ENCODE measurements around the gene SLC23A2.

Gene SLC23A2

DNA sequence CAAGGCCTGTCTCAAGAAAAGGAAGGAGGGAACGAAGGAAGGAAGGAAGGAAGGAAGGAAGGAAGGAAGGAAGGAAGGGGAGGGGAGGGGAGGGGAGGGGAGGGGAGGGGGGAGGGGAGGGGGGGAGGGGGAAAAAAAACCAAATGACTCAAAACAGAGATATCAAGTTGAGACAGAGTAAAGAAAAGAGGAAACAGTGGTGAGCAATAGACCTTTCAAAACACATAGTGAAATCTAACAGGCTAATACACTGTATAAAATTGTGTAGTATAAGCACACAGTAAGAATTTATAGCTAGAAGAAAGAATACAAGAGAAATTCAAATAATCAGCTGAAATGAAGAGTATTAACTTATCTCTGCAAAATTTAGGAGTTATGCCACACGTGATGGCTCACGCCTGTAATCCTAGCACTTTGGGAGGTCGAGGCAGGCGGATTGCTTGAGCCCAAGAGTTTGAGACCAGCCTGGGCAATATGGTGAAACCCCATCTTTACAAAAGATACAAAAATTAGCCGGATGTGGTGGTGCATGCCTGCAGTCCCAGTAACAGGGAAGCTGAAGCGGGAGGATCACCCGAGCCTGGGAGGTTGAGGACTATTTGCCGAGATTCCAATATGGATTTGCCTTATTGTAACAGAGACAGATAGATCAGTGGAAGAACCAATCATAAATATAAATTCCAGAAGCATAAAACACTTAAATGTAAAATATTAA, 156.4 kb downstream of the SLC23A2 start:
- DNase-seq (ENCODE audit: low spot score): no peak

DNA sequence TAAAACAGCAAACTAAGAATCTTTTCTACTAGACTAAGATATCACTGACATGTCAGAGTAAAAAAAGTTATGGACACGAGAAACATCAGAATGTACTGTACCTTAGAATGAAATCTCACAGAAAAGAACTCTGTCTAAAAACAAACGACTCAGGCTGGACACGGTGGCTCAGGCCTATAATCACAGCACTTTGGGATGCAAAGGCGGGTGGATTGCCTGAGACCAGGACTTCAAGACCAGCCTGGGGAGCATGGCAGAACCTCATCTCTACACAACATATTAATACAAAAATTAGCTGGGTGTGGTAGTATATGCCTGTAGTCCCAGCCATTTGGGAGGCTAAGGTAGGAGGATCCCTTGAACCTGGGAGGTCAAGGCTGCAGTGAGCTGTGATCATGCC, 157.0 kb downstream of the SLC23A2 start:
- no peak for DNase-seq (ENCODE audit: low spot score)

- no peak for DNase-seq (ENCODE audit: low spot score)
Measured at GRCh38 chr20:4840801-4841200, 160.5 kb downstream of the SLC23A2 start.

DNA sequence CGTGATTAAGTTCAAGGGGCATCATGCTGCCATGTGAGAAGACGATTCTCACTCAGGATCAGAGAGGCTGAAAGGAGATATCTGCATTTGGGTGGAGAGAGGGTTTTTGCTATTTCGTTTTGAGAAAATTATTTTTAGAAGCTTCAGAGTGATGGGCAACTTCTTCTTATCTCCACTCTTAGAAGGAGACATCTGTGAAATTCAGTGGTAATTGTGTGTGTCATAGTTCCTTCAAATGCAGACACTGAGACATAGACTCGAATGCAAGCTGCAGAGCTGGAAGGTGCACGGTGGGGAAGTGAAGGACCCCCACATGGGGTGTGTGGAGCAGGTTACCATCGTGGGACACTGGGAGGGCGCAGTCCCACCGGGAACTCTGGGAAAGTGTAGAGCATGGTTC, 162.8 kb downstream of the SLC23A2 start:
- no peak for DNase-seq (ENCODE audit: low spot score)

GRCh38 chr20:4837760-4838159, 163.6 kb downstream of the SLC23A2 start:
- no peak for DNase-seq (ENCODE audit: low spot score)

GRCh38 chr20:4836935-4837334, 164.4 kb downstream of the SLC23A2 start:
- DNase-seq (ENCODE audit: low spot score): no peak

DNA sequence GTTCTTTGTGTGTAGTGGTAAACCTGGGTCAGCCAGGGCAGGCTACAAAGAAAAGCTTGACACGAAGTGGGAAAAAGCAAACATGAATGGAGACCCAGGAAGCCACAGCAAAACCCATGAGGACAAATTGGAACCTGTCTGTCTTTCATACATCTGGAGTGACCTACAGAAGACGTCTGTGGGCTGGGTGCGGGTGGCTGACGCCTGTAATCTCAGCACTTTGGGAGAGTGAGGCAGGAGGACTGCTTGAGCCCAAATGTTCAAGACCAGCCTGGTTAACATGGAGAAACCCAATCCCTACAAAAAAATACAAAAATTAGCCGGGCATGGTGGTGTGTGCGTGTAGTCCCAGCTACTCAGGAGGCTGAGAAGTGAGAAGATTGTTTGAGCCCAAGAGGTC, 164.8 kb downstream of the SLC23A2 start:
- DNase-seq (ENCODE audit: low spot score): no peak

DNA sequence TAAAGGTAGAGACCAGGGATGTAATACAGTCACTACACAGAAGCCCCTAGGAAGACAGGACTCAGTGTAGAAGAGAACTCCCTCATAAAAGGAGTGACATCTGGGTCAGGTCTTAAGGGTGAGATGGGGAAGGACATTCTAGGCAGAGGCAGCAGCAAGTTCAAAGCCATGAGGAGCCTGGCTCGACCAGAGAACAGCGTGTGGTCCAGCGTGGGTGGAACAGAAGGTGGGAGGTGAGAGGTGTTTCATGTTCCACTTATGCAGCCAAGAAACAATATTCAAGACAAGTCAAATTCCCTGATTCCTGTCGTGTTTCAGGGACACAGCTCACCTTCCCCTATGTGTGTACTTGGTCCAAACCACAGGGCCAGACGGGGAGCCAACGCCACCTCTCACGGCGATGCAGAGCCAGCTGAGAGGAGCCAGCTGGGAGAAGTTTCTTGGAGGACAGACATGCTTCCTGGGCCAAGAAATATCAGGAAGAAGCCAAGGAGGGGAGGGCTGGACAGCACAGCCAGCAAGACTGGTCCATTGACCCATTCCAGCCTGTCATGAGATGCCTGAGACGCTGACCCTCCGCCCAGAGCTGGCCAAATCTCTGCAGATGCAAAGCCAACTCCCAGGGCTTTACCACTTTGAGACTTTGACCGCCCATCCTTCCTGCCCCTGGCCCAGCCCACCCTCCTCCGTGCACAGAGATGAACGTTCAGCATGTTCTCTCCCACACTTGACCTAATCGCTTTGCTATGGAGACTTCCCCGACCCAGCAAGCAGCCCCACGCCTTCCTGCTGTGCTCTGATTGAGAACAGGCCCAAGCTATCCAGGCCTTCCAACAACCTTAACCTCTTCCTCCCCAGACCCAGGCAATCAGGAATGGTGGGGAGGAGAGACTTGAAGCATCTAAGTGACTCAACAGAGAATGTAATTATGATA, 165.8 kb downstream of the SLC23A2 start:
- DNase-seq (ENCODE audit: low spot score): no peak

DNA sequence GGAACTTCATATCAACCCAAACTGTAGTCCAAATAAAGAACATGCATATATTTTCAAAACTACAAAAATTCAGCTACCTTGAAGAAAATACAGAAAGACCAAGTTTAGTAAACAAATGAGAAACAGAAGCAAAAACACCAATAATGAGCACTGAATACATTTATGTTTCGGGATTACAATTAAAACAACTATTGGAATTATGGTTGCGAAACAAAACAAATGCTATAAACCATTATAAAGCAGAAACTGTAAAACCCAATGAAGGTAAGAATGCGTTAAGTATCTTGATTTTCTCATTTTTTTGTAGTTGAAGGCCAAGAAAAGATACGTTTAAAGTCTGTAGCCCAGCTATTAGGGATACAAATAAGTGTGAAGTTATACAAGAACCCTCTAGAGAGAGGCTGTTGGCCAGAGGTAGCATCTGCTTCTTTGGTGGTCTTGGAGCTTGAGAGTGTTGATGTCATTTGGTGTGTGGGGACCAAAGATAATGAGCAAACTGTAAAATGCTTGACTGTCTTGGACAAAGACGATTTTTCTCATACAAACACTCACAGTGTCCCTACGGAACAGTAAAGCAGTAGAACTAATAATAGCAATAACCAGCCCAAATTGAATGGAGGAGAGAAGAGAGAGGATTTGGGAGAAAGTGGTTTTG, 168.1 kb downstream of the SLC23A2 start:
- DNase-seq (ENCODE audit: low spot score): no peak

DNA sequence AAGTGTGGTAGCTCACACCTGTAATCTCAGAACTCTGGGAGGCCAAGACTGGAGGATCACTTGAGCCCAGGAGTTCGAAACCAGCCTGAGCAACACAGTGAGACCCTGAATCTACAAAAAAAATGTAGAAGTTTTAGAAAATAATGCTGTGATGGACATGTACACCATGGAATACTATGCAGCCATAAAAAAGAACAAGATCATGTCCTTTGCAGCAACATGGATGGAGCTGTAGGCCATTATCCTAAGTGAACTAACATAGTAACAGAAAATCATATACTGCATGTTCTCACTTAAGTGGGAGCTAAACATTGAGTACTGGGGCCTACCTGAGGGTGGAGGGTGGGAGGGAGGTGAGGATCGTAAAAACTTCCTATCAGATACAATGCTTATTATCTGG, 168.8 kb downstream of the SLC23A2 start:
- no peak for DNase-seq (ENCODE audit: low spot score)

GRCh38 chr20:4830696-4831095, 170.6 kb downstream of the SLC23A2 start:
- no peak for DNase-seq (ENCODE audit: low spot score)

- no peak for DNase-seq (ENCODE audit: low spot score)
Measured at GRCh38 chr20:4830259-4830658, 171.1 kb downstream of the SLC23A2 start.

DNA sequence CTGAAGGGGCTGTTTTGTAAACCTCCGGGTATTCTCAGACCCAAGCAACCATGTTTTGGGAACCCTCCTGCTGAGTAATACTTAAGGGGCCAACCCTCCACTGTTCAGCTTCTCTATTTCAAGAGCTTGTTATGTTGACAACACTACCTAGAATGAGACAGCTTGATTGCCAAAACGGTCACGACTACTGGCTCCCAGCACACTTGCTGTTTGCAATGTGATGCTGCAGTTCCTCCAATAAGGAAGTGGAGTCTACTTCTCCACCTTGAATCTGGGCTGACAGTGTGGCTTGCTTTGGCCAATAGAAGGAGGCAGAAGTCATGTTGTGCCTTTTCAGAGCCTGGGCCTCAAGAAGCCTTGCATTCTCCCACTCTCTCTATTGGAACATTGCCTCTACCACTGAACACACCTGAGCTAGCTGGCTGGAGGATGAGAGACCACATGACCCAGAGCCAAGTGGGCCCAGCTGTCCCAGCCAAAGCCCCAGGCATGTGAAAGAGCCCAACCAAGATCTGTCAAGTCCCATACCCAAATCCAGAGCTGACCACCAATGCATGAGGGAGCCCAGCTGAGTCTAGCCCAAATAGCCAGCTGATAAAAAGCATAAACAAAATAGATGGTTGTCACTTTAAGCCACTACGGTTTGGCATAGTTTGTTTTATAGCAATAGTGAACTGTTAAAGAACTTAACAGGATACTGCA, 171.6 kb downstream of the SLC23A2 start:
- no peak for DNase-seq (ENCODE audit: low spot score)

GRCh38 chr20:4828830-4829513, 172.3 kb downstream of the SLC23A2 start:
- no peak for DNase-seq (ENCODE audit: low spot score)

- DNase-seq (ENCODE audit: low spot score): no peak
Measured at GRCh38 chr20:4821590-4821989, 179.7 kb downstream of the SLC23A2 start.

- peak; percentile 93 for DNase-seq (ENCODE audit: low spot score)
Measured at GRCh38 chr20:4820806-4821518, 180.3 kb downstream of the SLC23A2 start.

GRCh38 chr20:4819901-4820300, 181.4 kb downstream of the SLC23A2 start:
- DNase-seq (ENCODE audit: low spot score): no peak

GRCh38 chr20:4817230-4817671, 184.1 kb downstream of the SLC23A2 start:
- no peak for DNase-seq (ENCODE audit: low spot score)

DNA sequence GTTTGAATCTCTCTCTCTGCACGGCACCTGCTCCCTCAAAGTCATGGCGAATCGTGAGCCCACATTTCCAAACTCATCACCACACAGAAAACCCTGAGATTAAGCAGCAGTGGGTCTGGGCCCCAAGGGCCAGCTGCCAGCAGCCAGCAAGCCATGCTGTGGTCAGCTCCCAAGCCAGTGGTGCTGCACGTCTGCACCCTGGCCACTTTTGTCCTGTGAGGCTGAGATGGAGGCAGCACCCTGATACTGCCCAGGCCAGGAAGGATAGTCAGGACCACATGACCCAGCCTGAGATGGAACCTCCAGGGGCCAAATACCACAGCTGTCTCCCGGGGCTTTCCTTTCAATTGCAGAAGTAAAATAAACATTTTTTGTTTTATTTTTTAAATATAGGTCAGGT, 185.7 kb downstream of the SLC23A2 start:
- DNase-seq (ENCODE audit: low spot score): no peak

DNA sequence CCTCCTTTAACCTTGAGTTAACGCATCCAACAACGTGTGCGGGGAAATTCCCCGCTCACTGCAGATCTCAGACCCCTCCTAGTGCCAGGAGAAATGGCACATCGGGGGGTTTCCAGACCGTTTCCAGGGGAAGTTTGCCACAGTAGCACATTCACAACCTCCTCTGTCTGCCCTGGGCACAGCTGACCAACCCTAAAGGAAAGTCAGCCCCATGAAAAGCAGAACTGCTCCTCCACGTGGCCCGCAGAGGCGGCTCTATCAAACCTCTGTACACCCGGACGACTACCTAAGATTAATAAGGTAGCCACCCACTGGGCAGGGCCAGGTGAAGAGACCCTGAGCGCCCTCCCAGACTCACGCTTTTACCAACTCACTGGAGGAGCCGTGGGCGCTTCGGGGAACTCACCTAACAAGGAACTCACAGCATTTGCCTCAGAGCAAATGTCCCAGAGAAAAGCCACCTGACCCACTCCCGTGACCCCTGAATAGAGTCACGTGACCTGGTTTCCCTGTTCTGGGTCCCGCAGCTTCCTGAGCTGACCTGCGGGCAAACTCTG, 186.5 kb downstream of the SLC23A2 start:
- peak; percentile 62 for DNase-seq (ENCODE audit: low spot score)
